ENCODE results near the gene DYNLRB2. TPM values are rescaled to one million over a fixed set of nuclear protein-coding genes. Genes with fewer than 3 reads are reported as not detected.

Gene DYNLRB2
- polyA plus RNA-seq, 1 donor from 2014 or later = not detected

DNA sequence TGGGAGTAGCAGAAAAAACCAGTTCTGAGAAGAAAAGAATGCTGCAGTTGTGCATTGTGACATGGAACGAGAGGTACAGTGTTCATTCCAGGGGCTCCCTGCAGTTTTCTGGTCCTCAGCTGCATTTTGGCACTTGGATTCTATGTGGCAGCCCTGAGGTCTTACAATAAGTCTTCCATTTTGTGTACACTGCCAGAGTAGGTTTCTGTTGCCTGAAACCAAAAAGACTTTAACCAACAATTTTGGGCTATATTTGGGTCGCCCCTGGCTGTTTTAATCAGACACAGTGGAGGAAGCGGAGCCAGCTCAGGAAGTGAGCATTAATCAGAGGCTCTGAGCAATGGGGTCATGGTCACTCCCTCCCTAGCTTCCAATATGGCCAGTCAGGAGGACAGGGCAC is 15.7 kb downstream of the DYNLRB2 start:
- Histone ChIP-seq H4K20me1 (ENCODE audit: insufficient read depth) (no peaks in the 10 kb centered on the region), H3K9me2 (ENCODE audit: insufficient read depth, low read length) (no peaks in the 10 kb centered on the region), H3K9ac (ENCODE audit: low read length) (no peak overlapping the region), H3K9me3 (ENCODE audit: low read length) (no peaks in the 10 kb centered on the region), H3K4me3 (ENCODE audit: low read length) (no peak overlapping the region), H3K36me3 (ENCODE audit: insufficient read depth, low read length) (no peaks in the 10 kb centered on the region), H3K4me2 (ENCODE audit: low read length) (no peak overlapping the region), H3K27me3 (ENCODE audit: insufficient read depth, low read depth, low read length) (no peaks in the 10 kb centered on the region), H3K79me2 (replicated peaks; ENCODE audit: insufficient read depth, low read length) (no peaks in the 10 kb centered on the region), H3F3A (ENCODE audit: insufficient read depth, low read length, poor library complexity, severe bottlenecking) (no peaks in the 10 kb centered on the region), H2AFZ (ENCODE audit: low read depth, low read length) (no peak overlapping the region), H3K27ac (ENCODE audit: low read length) (no peak overlapping the region)
- TF ChIP-seq POLR2AphosphoS5 (IDR thresholded peaks at IDR 0.05) (no peak), EZH2 (IDR thresholded peaks at IDR 0.05; ENCODE audit: borderline replicate concordance, insufficient read depth, low read length, poor library complexity, severe bottlenecking) (no peak), SMC3 (conservative IDR thresholded peaks at IDR 0.05; ENCODE audit: poor library complexity) (no peak), MXI1 (conservative IDR thresholded peaks at IDR 0.05; ENCODE audit: poor library complexity, severe bottlenecking) (no peak), TAF1 (IDR thresholded peaks at IDR 0.05; ENCODE audit: low read depth) (no peak), EP300 (conservative IDR thresholded peaks at IDR 0.05; ENCODE audit: poor library complexity, severe bottlenecking) (no peak), RAD21 (conservative IDR thresholded peaks at IDR 0.05) (no peak)
- TF ChIP-seq, protein P1, sequence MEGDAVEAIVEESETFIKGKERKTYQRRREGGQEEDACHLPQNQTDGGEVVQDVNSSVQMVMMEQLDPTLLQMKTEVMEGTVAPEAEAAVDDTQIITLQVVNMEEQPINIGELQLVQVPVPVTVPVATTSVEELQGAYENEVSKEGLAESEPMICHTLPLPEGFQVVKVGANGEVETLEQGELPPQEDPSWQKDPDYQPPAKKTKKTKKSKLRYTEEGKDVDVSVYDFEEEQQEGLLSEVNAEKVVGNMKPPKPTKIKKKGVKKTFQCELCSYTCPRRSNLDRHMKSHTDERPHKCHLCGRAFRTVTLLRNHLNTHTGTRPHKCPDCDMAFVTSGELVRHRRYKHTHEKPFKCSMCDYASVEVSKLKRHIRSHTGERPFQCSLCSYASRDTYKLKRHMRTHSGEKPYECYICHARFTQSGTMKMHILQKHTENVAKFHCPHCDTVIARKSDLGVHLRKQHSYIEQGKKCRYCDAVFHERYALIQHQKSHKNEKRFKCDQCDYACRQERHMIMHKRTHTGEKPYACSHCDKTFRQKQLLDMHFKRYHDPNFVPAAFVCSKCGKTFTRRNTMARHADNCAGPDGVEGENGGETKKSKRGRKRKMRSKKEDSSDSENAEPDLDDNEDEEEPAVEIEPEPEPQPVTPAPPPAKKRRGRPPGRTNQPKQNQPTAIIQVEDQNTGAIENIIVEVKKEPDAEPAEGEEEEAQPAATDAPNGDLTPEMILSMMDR (IDR thresholded peaks at IDR 0.05; ENCODE audit: poor library complexity, severe bottlenecking) = no peak
- TF ChIP-seq, protein P2, sequence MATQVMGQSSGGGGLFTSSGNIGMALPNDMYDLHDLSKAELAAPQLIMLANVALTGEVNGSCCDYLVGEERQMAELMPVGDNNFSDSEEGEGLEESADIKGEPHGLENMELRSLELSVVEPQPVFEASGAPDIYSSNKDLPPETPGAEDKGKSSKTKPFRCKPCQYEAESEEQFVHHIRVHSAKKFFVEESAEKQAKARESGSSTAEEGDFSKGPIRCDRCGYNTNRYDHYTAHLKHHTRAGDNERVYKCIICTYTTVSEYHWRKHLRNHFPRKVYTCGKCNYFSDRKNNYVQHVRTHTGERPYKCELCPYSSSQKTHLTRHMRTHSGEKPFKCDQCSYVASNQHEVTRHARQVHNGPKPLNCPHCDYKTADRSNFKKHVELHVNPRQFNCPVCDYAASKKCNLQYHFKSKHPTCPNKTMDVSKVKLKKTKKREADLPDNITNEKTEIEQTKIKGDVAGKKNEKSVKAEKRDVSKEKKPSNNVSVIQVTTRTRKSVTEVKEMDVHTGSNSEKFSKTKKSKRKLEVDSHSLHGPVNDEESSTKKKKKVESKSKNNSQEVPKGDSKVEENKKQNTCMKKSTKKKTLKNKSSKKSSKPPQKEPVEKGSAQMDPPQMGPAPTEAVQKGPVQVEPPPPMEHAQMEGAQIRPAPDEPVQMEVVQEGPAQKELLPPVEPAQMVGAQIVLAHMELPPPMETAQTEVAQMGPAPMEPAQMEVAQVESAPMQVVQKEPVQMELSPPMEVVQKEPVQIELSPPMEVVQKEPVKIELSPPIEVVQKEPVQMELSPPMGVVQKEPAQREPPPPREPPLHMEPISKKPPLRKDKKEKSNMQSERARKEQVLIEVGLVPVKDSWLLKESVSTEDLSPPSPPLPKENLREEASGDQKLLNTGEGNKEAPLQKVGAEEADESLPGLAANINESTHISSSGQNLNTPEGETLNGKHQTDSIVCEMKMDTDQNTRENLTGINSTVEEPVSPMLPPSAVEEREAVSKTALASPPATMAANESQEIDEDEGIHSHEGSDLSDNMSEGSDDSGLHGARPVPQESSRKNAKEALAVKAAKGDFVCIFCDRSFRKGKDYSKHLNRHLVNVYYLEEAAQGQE (IDR thresholded peaks at IDR 0.05; ENCODE audit: borderline replicate concordance) = no peak

DNA sequence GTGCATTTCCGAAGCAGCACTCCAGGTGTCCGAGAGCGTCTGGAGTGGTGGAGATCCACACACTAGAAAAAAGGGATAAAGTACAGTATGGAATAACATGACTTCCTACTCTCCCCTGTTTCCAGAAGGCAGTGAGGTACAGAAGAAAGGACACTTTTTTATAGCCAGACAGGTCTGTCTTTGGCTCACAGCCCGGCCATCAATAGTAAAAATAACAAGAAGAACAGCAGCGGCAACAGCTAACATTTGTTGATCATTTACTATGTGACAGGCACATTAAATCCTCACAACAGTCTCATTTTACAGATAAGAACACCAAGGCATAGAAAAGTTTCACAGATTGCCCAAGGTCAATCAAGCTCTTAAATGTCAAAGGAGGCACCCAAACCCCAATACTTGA is 16.2 kb downstream of the DYNLRB2 start:
- no peak overlapping the region for H3K27ac ChIP-seq (ENCODE audit: low read length)
- no peaks in the 10 kb centered on the region for H3K9me3 ChIP-seq (ENCODE audit: low read length)
- H3K27me3 ChIP-seq (ENCODE audit: insufficient read depth, low read depth, low read length) = no peaks in the 10 kb centered on the region
- no peak for TF ChIP-seq POLR2AphosphoS5 (IDR thresholded peaks at IDR 0.05)
- no peak for TF ChIP-seq RAD21 (conservative IDR thresholded peaks at IDR 0.05)
- no peak for TF ChIP-seq SMC3 (conservative IDR thresholded peaks at IDR 0.05; ENCODE audit: poor library complexity)
- no peak for TF ChIP-seq TAF1 (IDR thresholded peaks at IDR 0.05; ENCODE audit: low read depth)
- TF ChIP-seq, protein P2 (IDR thresholded peaks at IDR 0.05; ENCODE audit: borderline replicate concordance) = no peak
- TF ChIP-seq MXI1 (conservative IDR thresholded peaks at IDR 0.05; ENCODE audit: poor library complexity, severe bottlenecking) = no peak
- TF ChIP-seq, protein P1 (IDR thresholded peaks at IDR 0.05; ENCODE audit: poor library complexity, severe bottlenecking) = no peak
- no peak for TF ChIP-seq EP300 (conservative IDR thresholded peaks at IDR 0.05; ENCODE audit: poor library complexity, severe bottlenecking)
- no peak overlapping the region for H3K4me3 ChIP-seq (ENCODE audit: low read length)
- H3K9ac ChIP-seq (ENCODE audit: low read length) = no peak overlapping the region
- no peak overlapping the region for H3K4me2 ChIP-seq (ENCODE audit: low read length)
- H3K79me2 ChIP-seq (replicated peaks; ENCODE audit: insufficient read depth, low read length) = no peaks in the 10 kb centered on the region
- H4K20me1 ChIP-seq (ENCODE audit: insufficient read depth) = no peaks in the 10 kb centered on the region
- no peak overlapping the region for H2AFZ ChIP-seq (ENCODE audit: low read depth, low read length)
- no peaks in the 10 kb centered on the region for H3F3A ChIP-seq (ENCODE audit: insufficient read depth, low read length, poor library complexity, severe bottlenecking)
- H3K36me3 ChIP-seq (ENCODE audit: insufficient read depth, low read length) = no peaks in the 10 kb centered on the region
- H3K9me2 ChIP-seq (ENCODE audit: insufficient read depth, low read length) = no peaks in the 10 kb centered on the region

Data from neural cell (in vitro differentiated cells).